HL-60 (cell line): ENCODE measurements around the gene THAP7.

Experiments
- DNase-seq, 2 experiments: peaks; one replicate each; pipeline ENCODE4 v3.0.0-alpha.2; 2010 to 2020; ENCODE audit warnings: low read depth in 1 of 2, low spot score in 1 of 2
- H3K27ac ChIP-seq: fragments of 250-450 bp; sonication (Bioruptor Pico); replicated peaks from 2 replicates; pipeline ENCODE4 v1.5.1; 2020; ENCODE audit warnings: mild to moderate bottlenecking, moderate library complexity
- H3K27me3 ChIP-seq: fragments of 250-450 bp; sonication (Bioruptor Pico); 2 replicates; pipeline ENCODE4 v1.5.1; 2021; ENCODE audit warnings: mild to moderate bottlenecking, moderate library complexity; ENCODE audit not compliant: insufficient read depth, poor library complexity, severe bottlenecking
- H3K4me3 ChIP-seq: replicated peaks from 2 replicates; pipeline ENCODE4 v1.5.1; 2011; ENCODE audit warnings: mild to moderate bottlenecking, control low read depth, low read length; ENCODE audit not compliant: insufficient read depth
- CTCF ChIP-seq: IDR thresholded peaks from one replicate; pipeline ENCODE4 v1.5.1; 2011; ENCODE audit warnings: low read length, control low read depth, inconsistent platforms; ENCODE audit not compliant: insufficient read depth
- GABPA ChIP-seq: IDR thresholded peaks from 2 replicates; pipeline ENCODE4 v1.6.1; 2012; ENCODE audit warnings: low read depth
- POLR2AphosphoS5 ChIP-seq: IDR thresholded peaks from 2 replicates; pipeline ENCODE4 v1.6.1; 2012; ENCODE audit warnings: low read depth
- REST ChIP-seq: IDR thresholded peaks from 2 replicates; pipeline ENCODE4 v1.6.1; 2012; ENCODE audit warnings: low read depth; ENCODE audit not compliant: insufficient replicate concordance
- SPI1 ChIP-seq: IDR thresholded peaks from 2 replicates; pipeline ENCODE4 v1.6.1; 2012; ENCODE audit warnings: low read depth, mild to moderate bottlenecking, borderline replicate concordance

THAP7 gene

DNA sequence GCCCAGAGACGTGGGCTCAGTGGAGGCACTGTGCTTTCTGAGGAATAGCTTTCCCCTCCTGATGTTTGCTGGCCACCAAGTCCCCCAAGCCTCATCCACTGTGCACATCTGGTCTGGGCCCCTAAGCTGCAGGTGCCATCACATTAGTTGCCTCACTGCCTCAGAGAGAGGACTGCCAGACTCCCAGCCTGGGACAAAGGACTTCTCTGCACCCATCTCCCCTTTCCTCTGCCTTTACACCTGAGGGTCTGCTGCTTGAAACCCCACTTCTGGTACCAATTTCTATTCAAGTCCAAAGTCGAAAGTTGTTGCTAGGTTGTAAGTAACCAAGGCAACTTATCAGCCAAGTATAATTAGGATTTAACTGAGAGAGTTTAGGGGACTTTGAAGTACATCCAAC lies 23.5 kb downstream of the THAP7 start:
- no peak for TF ChIP-seq SPI1
- no peak for TF ChIP-seq POLR2AphosphoS5
- no peak for TF ChIP-seq GABPA
- TF ChIP-seq CTCF = no peak
- TF ChIP-seq REST = no peak
- DNase-seq = no peak
- Histone ChIP-seq H3K4me3 (no peak overlapping the region), H3K27me3 (no peaks in the 10 kb centered on the region), H3K27ac (no peak overlapping the region)

DNA sequence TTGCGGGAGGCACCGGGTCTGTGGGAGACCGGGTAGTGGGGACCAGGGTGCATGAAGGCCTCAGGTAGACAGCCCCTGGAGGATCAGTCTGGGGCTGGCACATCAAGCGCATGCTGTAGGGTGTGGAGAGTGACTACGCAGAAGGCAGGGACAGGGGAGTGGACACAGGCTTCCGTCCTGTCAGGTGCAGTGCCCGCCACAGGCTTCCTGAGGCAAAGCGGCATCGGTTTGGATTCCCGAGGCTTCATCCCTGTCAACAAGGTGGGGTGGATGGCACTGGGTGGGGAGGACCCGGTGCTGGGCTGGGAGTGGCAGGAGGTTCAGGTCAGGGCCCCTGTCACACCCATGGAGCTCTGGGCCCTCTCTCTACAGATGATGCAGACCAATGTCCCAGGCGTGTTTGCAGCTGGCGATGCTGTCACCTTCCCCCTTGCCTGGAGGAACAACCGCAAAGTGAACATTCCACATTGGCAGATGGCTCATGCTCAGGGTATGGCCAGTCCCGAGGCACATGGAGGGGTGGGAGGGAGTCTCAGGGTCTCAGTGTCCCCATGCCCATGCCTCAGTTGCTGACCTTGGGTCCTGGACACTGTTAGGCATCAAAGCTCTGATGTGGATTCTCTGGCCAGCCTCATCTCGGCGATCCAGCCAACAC lies 24.3 kb downstream of the THAP7 start:
- no peak overlapping the region for H3K4me3 ChIP-seq
- no peak overlapping the region for H3K27ac ChIP-seq
- no peak for DNase-seq
- TF ChIP-seq POLR2AphosphoS5 (no peak), CTCF (no peak), SPI1 (no peak), GABPA (no peak), REST (no peak)
- no peaks in the 10 kb centered on the region for H3K27me3 ChIP-seq

GRCh38 chr22:20977019-20977418 lies 24.9 kb downstream of the THAP7 start:
- TF ChIP-seq CTCF = no peak
- no peak for TF ChIP-seq REST
- Histone ChIP-seq H3K4me3 (no peak overlapping the region), H3K27me3 (no peaks in the 10 kb centered on the region), H3K27ac (no peak overlapping the region)
- DNase-seq = no peak
